ENCODE data around the gene MBD3L1. TPM values are rescaled to one million over a fixed set of nuclear protein-coding genes. Genes with fewer than 3 reads are reported as not detected.

The MBD3L1 gene
- total RNA-seq, 1 donor from 2014 or later, result not detected

- Mint-ChIP-seq H3K4me3 (ENCODE audit: unreplicated experiment) (no peak overlapping the region), H3K27me3 (ENCODE audit: low read depth) (no peaks in the 10 kb centered on the region), H3K9me3 (ENCODE audit: low read depth) (peaks cover 58% of the 10 kb centered on the region), H3K4me1 (ENCODE audit: low read depth) (no peaks in the 10 kb centered on the region), H3K27ac (ENCODE audit: unreplicated experiment) (no peak overlapping the region), H3K36me3 (ENCODE audit: low read depth) (no peaks in the 10 kb centered on the region)
- DNase-seq (ENCODE audit: low spot score), result no peak
- TF ChIP-seq CTCF (IDR thresholded peaks at IDR 0.05), result no peak
These were observed 45.9 kb downstream of the MBD3L1 start for GRCh38 chr19:8877854-8878705.

- H3K4me3 Mint-ChIP-seq (ENCODE audit: unreplicated experiment), result no peak overlapping the region
These were observed 48.8 kb downstream of the MBD3L1 start for GRCh38 chr19:8880868-8881488.

GRCh38 chr19:8881512-8881911, 49.3 kb downstream of the MBD3L1 start:
- no peak for DNase-seq (ENCODE audit: low spot score)
- no peak for TF ChIP-seq CTCF (IDR thresholded peaks at IDR 0.05)
- Mint-ChIP-seq H3K4me3 (ENCODE audit: unreplicated experiment) (no peak overlapping the region), H3K9me3 (ENCODE audit: low read depth) (peaks cover 50% of the 10 kb centered on the region), H3K4me1 (ENCODE audit: low read depth) (no peaks in the 10 kb centered on the region), H3K27ac (ENCODE audit: unreplicated experiment) (no peak overlapping the region), H3K36me3 (ENCODE audit: low read depth) (no peaks in the 10 kb centered on the region), H3K27me3 (ENCODE audit: low read depth) (no peaks in the 10 kb centered on the region)

More at GRCh38 chr19:8880868-8881488, 48.8 kb downstream of the MBD3L1 start:
- H3K36me3 Mint-ChIP-seq (ENCODE audit: low read depth), result no peaks in the 10 kb centered on the region
- no peaks in the 10 kb centered on the region for H3K27me3 Mint-ChIP-seq (ENCODE audit: low read depth)
- no peaks in the 10 kb centered on the region for H3K4me1 Mint-ChIP-seq (ENCODE audit: low read depth)
- no peak for DNase-seq (ENCODE audit: low spot score)
- TF ChIP-seq CTCF (IDR thresholded peaks at IDR 0.05), result no peak
- peaks cover 50% of the 10 kb centered on the region for H3K9me3 Mint-ChIP-seq (ENCODE audit: low read depth)
- H3K27ac Mint-ChIP-seq (ENCODE audit: unreplicated experiment), result no peak overlapping the region

GRCh38 chr19:8884416-8884815, 52.2 kb downstream of the MBD3L1 start:
- Mint-ChIP-seq H3K36me3 (ENCODE audit: low read depth) (no peaks in the 10 kb centered on the region), H3K27me3 (ENCODE audit: low read depth) (no peaks in the 10 kb centered on the region), H3K27ac (ENCODE audit: unreplicated experiment) (no peak overlapping the region), H3K4me1 (ENCODE audit: low read depth) (no peaks in the 10 kb centered on the region), H3K4me3 (ENCODE audit: unreplicated experiment) (no peak overlapping the region), H3K9me3 (ENCODE audit: low read depth) (peaks cover 31% of the 10 kb centered on the region)
- no peak for TF ChIP-seq CTCF (IDR thresholded peaks at IDR 0.05)
- DNase-seq (ENCODE audit: low spot score), result no peak

- no peaks in the 10 kb centered on the region for H3K36me3 Mint-ChIP-seq (ENCODE audit: low read depth)
- H3K4me1 Mint-ChIP-seq (ENCODE audit: low read depth), result no peaks in the 10 kb centered on the region
- no peak for DNase-seq (ENCODE audit: low spot score)
- peaks cover 12% of the 10 kb centered on the region for H3K9me3 Mint-ChIP-seq (ENCODE audit: low read depth)
- no peaks in the 10 kb centered on the region for H3K27me3 Mint-ChIP-seq (ENCODE audit: low read depth)
- no peak overlapping the region for H3K27ac Mint-ChIP-seq (ENCODE audit: unreplicated experiment)
- H3K4me3 Mint-ChIP-seq (ENCODE audit: unreplicated experiment), result no peak overlapping the region
- TF ChIP-seq CTCF (IDR thresholded peaks at IDR 0.05), result no peak
These were observed 55.2 kb downstream of the MBD3L1 start for GRCh38 chr19:8887364-8887763.

Data from chondrocyte (in vitro differentiated cells).